Measurements from ENCODE around the gene TMCC2.

Gene TMCC2

DNA sequence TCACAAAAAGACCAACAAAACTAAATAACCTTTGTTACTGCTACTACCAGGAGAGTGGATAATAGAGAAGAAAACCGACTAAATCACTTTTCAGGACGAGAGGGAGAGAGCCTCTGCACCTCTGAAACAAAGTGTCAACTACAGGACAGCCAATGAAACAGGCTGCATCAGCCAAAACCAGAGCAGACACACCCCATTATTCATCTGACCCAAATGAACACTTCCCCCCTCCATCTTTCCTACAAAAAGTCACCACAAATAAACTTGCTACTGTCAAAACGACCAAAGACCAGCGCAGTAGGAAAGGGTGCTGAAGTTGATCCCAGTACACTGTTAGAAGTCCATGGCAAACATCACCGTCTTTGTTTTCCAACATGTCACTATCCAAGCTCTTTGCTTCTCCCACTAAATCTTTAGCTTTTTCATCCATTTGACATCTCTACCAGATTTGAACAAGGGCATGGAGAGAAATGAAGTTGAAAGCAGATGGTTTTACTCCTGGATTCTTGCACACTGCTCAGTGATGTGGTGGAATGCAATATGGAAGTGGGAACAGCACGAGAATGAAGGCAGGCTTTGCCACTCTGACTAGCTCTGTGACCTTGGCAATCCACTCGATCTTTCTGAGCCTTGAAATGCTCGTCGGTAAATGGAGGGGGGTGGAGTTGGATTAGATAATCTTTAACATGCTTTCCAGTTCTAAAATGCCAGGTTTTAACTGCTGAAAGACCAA lies 36.7 kb upstream of the TMCC2 start:
- Histone ChIP-seq H2AFZ (ENCODE audit: low read length, unreplicated experiment) (no peak overlapping the region), H3K27me3 (ENCODE audit: insufficient read depth, low read length) (no peaks in the 10 kb centered on the region), H3K4me1 (ENCODE audit: control insufficient read depth, insufficient read depth, low read length, unreplicated experiment) (no peaks in the 10 kb centered on the region), H3K79me2 (ENCODE audit: control insufficient read depth, insufficient read depth, low read length, unreplicated experiment) (peaks cover 23% of the 10 kb centered on the region), H3K36me3 (ENCODE audit: insufficient read depth, low read length) (peaks cover 10% of the 10 kb centered on the region), H3K4me3 (ENCODE audit: low read depth, low read length) (no peak overlapping the region), H3K27ac (ENCODE audit: low read depth, low read length) (no peak overlapping the region)

DNA sequence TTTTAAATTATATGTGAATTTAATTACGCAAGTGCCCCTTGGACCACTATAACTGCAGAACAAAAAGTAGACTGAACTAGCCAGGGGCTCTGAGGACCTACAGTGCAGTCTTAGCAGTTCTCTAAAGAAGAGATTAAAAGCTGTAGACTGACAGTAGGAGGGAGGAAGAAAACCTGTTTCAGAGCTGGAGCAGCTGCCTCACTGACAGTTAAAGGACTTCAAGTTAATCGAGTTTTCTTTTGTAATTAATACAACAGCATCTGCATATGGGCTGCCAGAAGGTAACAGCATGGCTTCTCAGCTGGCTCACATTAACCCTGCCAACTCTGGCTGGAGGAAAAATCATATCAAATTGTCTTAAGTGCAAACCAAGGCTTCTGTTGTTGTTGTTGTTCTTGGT lies 36.1 kb upstream of the TMCC2 start:
- Histone ChIP-seq H3K36me3 (ENCODE audit: insufficient read depth, low read length) (peaks cover 7% of the 10 kb centered on the region), H3K27ac (ENCODE audit: low read depth, low read length) (no peak overlapping the region), H3K4me3 (ENCODE audit: low read depth, low read length) (no peak overlapping the region), H3K4me1 (ENCODE audit: control insufficient read depth, insufficient read depth, low read length, unreplicated experiment) (no peaks in the 10 kb centered on the region), H3K27me3 (ENCODE audit: insufficient read depth, low read length) (no peaks in the 10 kb centered on the region), H2AFZ (ENCODE audit: low read length, unreplicated experiment) (no peak overlapping the region), H3K79me2 (ENCODE audit: control insufficient read depth, insufficient read depth, low read length, unreplicated experiment) (peaks cover 23% of the 10 kb centered on the region)

DNA sequence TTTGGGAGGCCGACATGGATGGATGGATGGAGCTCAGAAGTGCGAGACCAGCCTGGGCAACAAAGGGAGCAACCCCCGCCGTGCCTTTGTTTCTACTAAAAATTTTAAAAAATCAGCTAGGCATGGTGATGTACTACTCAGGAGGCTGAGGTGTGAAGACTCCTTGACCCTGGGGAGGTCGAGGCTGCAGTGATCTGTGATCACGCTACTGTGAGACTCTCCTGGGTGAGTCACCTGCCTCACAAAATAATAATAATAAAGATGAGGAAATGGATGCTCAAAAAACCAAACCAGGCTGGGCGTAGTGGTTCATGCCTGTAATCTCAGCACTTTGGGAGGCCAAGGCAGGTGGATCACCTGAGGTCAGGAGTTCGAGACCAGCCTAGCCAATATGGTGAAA lies 35.5 kb upstream of the TMCC2 start:
- Histone ChIP-seq H3K4me1 (ENCODE audit: control insufficient read depth, insufficient read depth, low read length, unreplicated experiment) (no peaks in the 10 kb centered on the region), H3K27ac (ENCODE audit: low read depth, low read length) (no peak overlapping the region), H3K36me3 (ENCODE audit: insufficient read depth, low read length) (0 out of 2 replicates have a peak, but pooled peaks cover under 1% of the 10 kb centered on the region), H3K79me2 (ENCODE audit: control insufficient read depth, insufficient read depth, low read length, unreplicated experiment) (peaks cover 23% of the 10 kb centered on the region), H3K4me3 (ENCODE audit: low read depth, low read length) (no peak overlapping the region), H2AFZ (ENCODE audit: low read length, unreplicated experiment) (no peak overlapping the region), H3K27me3 (ENCODE audit: insufficient read depth, low read length) (no peaks in the 10 kb centered on the region)

DNA sequence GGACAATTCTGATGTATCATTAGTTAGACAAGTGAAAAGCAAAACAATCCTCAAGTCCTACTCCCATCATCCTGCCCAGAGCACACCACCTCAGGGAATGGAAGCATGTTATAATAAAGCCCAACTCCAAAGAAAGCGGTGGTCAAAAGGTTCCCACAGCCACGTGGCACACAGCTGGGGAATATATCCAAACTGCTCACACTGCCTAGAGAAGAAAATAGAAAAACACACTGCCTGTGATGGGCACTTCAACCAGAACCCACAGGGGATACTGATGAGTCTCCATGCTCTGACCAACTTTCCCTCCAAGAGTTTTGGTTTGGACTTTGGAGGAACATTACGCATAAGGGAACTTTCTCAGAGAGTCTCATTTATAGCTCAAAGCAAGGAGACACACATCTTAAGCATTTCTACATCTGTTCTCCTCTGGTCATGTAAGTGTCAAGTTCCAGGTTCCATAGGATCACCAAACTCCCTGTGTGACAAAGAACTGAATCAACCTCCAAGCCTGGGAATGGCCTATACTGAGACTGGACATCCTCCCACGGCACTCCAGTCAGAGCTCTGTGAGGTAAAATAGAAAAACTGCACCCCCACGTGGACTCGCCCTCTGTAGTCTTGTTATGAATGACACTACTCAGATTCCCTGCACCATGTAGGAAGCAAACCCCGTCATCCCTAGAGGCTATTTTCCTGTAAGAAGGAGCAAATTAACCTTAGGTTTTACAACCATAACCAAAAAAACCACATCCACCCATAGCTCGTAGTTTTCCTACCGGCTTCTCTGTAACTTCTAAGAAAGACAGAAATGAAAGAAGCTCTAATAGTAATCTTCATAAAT lies 28.4 kb upstream of the TMCC2 start:
- Histone ChIP-seq H3K27ac (ENCODE audit: low read depth, low read length) (no peak overlapping the region), H3K27me3 (ENCODE audit: insufficient read depth, low read length) (no peaks in the 10 kb centered on the region), H3K4me1 (ENCODE audit: control insufficient read depth, insufficient read depth, low read length, unreplicated experiment) (peaks cover 7% of the 10 kb centered on the region), H2AFZ (ENCODE audit: low read length, unreplicated experiment) (no peak overlapping the region), H3K4me3 (ENCODE audit: low read depth, low read length) (no peak overlapping the region), H3K79me2 (ENCODE audit: control insufficient read depth, insufficient read depth, low read length, unreplicated experiment) (peaks cover 27% of the 10 kb centered on the region), H3K36me3 (ENCODE audit: insufficient read depth, low read length) (no peaks in the 10 kb centered on the region)

DNA sequence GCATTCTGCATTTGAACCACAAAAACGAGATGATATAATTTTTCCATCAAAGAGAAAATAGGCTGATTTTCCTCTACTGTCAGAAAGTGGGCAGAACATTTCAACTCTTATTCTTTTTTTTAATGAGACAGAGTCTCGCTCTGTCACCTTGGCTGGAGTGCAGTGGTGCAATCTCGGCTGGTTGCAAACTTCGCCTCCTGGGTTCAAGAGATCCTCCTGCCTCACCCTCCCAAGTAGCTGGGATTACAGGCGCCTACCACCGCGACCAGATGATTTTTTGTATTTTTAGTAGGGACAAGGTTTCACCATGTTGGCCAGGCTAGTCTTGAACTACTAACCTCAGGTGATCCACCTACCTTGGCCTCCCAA lies 27.8 kb upstream of the TMCC2 start:
- no peaks in the 10 kb centered on the region for H3K36me3 ChIP-seq (ENCODE audit: insufficient read depth, low read length)
- H3K4me3 ChIP-seq (ENCODE audit: low read depth, low read length), result no peak overlapping the region
- no peak overlapping the region for H3K27ac ChIP-seq (ENCODE audit: low read depth, low read length)
- H3K4me1 ChIP-seq (ENCODE audit: control insufficient read depth, insufficient read depth, low read length, unreplicated experiment), result peaks cover 13% of the 10 kb centered on the region
- H3K79me2 ChIP-seq (ENCODE audit: control insufficient read depth, insufficient read depth, low read length, unreplicated experiment), result peaks cover 29% of the 10 kb centered on the region
- no peak overlapping the region for H2AFZ ChIP-seq (ENCODE audit: low read length, unreplicated experiment)
- H3K27me3 ChIP-seq (ENCODE audit: insufficient read depth, low read length), result no peaks in the 10 kb centered on the region

DNA sequence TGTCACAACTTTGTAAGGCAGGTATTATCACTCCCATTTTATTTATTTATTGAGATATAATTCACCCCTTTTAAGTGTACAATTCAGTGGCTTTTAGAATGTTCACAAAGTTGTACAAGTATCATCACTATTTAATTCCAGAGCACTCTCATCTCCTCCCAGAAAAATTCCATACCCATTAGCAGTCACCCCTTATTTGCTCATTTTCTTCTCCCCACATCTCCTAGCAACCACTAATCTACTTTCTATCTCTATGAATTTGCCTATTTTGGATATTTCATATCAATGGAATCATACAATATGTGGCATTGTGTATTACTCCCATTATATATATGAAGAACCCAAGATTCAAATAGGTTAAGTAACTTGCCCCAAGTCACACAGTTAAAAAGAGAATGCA lies 23.2 kb upstream of the TMCC2 start:
- H3K79me2 ChIP-seq (ENCODE audit: control insufficient read depth, insufficient read depth, low read length, unreplicated experiment), result peaks cover 37% of the 10 kb centered on the region
- peaks cover 14% of the 10 kb centered on the region for H3K4me1 ChIP-seq (ENCODE audit: control insufficient read depth, insufficient read depth, low read length, unreplicated experiment)
- H3K36me3 ChIP-seq (ENCODE audit: insufficient read depth, low read length), result no peaks in the 10 kb centered on the region
- H3K27ac ChIP-seq (ENCODE audit: low read depth, low read length), result peak overlapping the region; percentile 63
- H3K4me3 ChIP-seq (ENCODE audit: low read depth, low read length), result no peak overlapping the region
- H3K27me3 ChIP-seq (ENCODE audit: insufficient read depth, low read length), result no peaks in the 10 kb centered on the region
- no peak overlapping the region for H2AFZ ChIP-seq (ENCODE audit: low read length, unreplicated experiment)

DNA sequence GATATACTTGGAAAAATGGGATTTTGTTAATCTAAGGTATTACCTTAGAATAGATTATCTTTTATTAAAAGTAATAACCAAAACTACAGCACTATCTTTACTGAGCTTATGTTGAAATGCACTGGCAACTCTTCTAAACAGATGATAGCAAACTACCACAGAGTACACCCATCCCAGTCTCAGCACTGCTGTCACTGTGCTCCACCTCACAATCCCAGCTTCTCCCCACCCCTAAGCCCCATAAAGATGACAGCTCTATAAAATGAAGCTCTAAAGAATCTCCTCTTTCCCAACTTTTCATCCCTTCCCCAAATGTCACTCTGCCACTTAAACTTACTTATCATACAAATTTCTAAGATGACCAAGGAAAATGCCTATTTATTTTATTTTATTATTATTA lies 22.7 kb upstream of the TMCC2 start:
- Histone ChIP-seq H3K27me3 (ENCODE audit: insufficient read depth, low read length) (no peaks in the 10 kb centered on the region), H3K36me3 (ENCODE audit: insufficient read depth, low read length) (no peaks in the 10 kb centered on the region), H3K4me1 (ENCODE audit: control insufficient read depth, insufficient read depth, low read length, unreplicated experiment) (peaks cover 16% of the 10 kb centered on the region), H3K4me3 (ENCODE audit: low read depth, low read length) (no peak overlapping the region), H3K79me2 (ENCODE audit: control insufficient read depth, insufficient read depth, low read length, unreplicated experiment) (peaks cover 36% of the 10 kb centered on the region), H2AFZ (ENCODE audit: low read length, unreplicated experiment) (no peak overlapping the region), H3K27ac (ENCODE audit: low read depth, low read length) (peak overlapping the region; percentile 63)

DNA sequence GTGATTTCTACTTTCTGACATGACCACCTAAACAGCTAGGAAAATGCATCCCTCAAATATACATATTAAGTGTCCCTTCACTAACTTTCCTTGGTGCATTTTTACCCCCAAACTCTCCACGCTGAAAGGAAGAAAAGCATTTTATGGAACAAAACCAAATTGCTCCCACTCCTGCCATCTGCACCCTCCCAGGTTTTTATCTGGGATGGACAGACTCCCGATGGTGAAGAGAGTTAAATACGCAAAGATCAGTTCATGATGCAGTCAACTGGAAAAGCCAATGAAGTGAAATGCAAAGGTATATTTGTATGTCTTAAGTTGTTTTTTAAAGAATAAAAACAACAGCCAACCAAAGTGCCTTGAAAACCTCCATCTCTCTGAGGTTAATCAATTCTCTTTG lies 18.9 kb upstream of the TMCC2 start:
- H3K79me2 ChIP-seq (ENCODE audit: control insufficient read depth, insufficient read depth, low read length, unreplicated experiment), result peaks cover 41% of the 10 kb centered on the region
- no peak overlapping the region for H3K27ac ChIP-seq (ENCODE audit: low read depth, low read length)
- H3K27me3 ChIP-seq (ENCODE audit: insufficient read depth, low read length), result no peaks in the 10 kb centered on the region
- no peak overlapping the region for H2AFZ ChIP-seq (ENCODE audit: low read length, unreplicated experiment)
- H3K36me3 ChIP-seq (ENCODE audit: insufficient read depth, low read length), result no peaks in the 10 kb centered on the region
- H3K4me1 ChIP-seq (ENCODE audit: control insufficient read depth, insufficient read depth, low read length, unreplicated experiment), result peaks cover 18% of the 10 kb centered on the region
- H3K4me3 ChIP-seq (ENCODE audit: low read depth, low read length), result no peak overlapping the region

DNA sequence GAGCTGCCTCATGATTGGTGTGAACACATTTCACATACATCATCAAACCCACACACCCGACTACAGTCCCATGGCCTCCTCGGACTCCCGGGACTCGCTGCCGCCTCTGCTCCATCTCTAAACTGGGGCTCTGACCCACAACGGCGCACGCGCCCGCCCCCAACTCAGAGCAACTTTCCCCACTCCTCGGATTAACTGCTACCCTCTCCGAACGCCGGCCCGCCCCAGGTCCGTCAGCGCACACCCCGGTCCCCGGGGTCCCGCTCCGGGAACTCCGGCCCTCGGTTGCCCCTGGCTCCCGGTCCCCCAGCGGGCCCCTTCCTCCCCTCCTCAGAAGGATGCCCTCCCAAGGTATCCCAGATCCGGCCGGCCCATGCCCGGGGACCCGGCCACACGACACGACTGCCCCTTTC lies 17.0 kb upstream of the TMCC2 start:
- peaks cover 16% of the 10 kb centered on the region for H3K4me1 ChIP-seq (ENCODE audit: control insufficient read depth, insufficient read depth, low read length, unreplicated experiment)
- H3K79me2 ChIP-seq (ENCODE audit: control insufficient read depth, insufficient read depth, low read length, unreplicated experiment), result peaks cover 36% of the 10 kb centered on the region
- H3K27ac ChIP-seq (ENCODE audit: low read depth, low read length), result peak overlapping the region; percentile 51; the same call in 1 of the 2 replicates
- peak overlapping the region; percentile 94 for H3K4me3 ChIP-seq (ENCODE audit: low read depth, low read length)
- no peaks in the 10 kb centered on the region for H3K27me3 ChIP-seq (ENCODE audit: insufficient read depth, low read length)
- H3K36me3 ChIP-seq (ENCODE audit: insufficient read depth, low read length), result no peaks in the 10 kb centered on the region
- peak overlapping the region; percentile 43 for H2AFZ ChIP-seq (ENCODE audit: low read length, unreplicated experiment)

DNA sequence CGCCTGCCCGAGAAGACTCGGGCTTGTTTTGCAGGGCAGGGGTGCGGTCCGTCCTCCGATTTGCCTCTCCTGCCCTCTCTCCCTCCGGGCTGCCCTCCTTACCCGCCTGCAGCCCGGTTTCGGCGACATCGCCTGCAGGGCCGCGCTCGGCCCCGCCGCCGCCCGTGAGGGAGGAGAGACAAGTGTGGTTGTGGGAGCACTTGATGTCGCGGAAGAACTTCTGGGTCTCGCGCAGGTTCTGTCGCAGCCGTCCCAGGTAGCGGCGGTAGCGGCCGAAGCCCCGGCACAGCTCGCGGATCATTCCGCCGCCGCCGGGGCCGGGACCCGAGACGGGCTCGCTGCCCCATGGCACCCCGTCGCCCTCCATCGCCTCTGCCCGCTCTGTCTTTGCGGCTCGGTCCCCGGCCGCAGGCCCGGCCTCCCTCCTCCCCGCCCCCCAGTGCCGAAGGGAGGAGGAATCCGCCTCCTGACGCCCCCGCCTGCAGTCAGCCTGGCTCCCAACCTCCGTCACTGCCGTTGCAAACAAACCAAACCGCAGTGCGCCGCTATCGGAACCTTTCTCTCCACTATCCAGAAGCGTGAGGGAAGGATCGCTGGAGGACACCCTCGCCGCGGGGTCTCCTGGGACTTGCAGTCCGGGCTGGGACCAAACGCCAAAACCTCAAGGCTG lies 16.4 kb upstream of the TMCC2 start, which contains the start of gene DSTYK:
DSTYK (minus strand) TSS at position 534 of the 670 bp plus-strand sequence; CDS start at position 367, 167 bp downstream.
- peak within 1 kb of the TSS; percentile 94 for H3K4me3 ChIP-seq (ENCODE audit: low read depth, low read length)
- no peaks in the 10 kb centered on the region for H3K27me3 ChIP-seq (ENCODE audit: insufficient read depth, low read length)
- H3K27ac ChIP-seq (ENCODE audit: low read depth, low read length), result peak within 1 kb of the TSS; percentile 51
- H3K4me1 ChIP-seq (ENCODE audit: control insufficient read depth, insufficient read depth, low read length, unreplicated experiment), result peaks cover 16% of the 10 kb centered on the region
- no peaks in the 10 kb centered on the region for H3K36me3 ChIP-seq (ENCODE audit: insufficient read depth, low read length)
- peak within 1 kb of the TSS; percentile 99 for H2AFZ ChIP-seq (ENCODE audit: low read length, unreplicated experiment)
- peaks cover 36% of the 10 kb centered on the region for H3K79me2 ChIP-seq (ENCODE audit: control insufficient read depth, insufficient read depth, low read length, unreplicated experiment)

Measured in ACC112 (cell line).